H1 (cell line): Measurements from ENCODE around the gene GRAMD4.

Experiments
- CTCF ChIP-seq, 3 experiments: IDR thresholded peaks; 1 replicate in 2 of 3; 2 replicates in 1 of 3; pipeline versions ENCODE4 v1.5.1 to v1.6.1; 2011; ENCODE audit warnings: low read length in 3 of 3, mild to moderate bottlenecking in 3 of 3, inconsistent platforms in 2 of 3, low read depth in 1 of 3, moderate library complexity in 1 of 3; ENCODE audit not compliant: insufficient read depth in 1 of 3; ENCODE audit errors: control extremely low read depth in 1 of 3
- MAX ChIP-seq: IDR thresholded peaks from 2 replicates; pipeline ENCODE4 v1.6.1; 2012; ENCODE audit warnings: inconsistent platforms
- RBBP5 ChIP-seq: IDR thresholded peaks from 2 replicates; pipeline ENCODE4 v1.7.1; 2012; ENCODE audit warnings: low read depth, mild to moderate bottlenecking, inconsistent platforms, low read length, moderate library complexity, borderline replicate concordance

GRCh38 chr22:46618667-46619066 lies 1.5 kb upstream of the GRAMD4 start:
- TF ChIP-seq CTCF (IDR thresholded peaks at IDR 0.05; ENCODE audit: control extremely low read depth in 1 of 3, insufficient read depth in 1 of 3, low read depth in 1 of 3, low read length in 3 of 3) (no peak), MAX (no peak), RBBP5 (0 out of 2 replicates have a peak, but pooled peaks have one; percentile 24)
